ENCODE measurements around the gene RNF40.
A peak's percentile ranks its signal among the peaks of the same experiment; 100 is the strongest.

RNF40 gene

GRCh38 chr16:30740364-30741251 lies 21.5 kb upstream of the RNF40 start:
- no peak for DNase-seq (ENCODE audit: low spot score)

- no peak for DNase-seq (ENCODE audit: low spot score)
Measured at GRCh38 chr16:30741461-30741914, 20.6 kb upstream of the RNF40 start.

- no peak for DNase-seq (ENCODE audit: low spot score)
Measured at GRCh38 chr16:30743716-30744115, 18.4 kb upstream of the RNF40 start.

- DNase-seq (ENCODE audit: low spot score), result no peak
Measured at GRCh38 chr16:30744183-30744582, 17.9 kb upstream of the RNF40 start.

- no peak for DNase-seq (ENCODE audit: low spot score)
Measured at GRCh38 chr16:30745082-30745481, 17.0 kb upstream of the RNF40 start.

GRCh38 chr16:30746638-30747175 lies 15.4 kb upstream of the RNF40 start:
- DNase-seq (ENCODE audit: low spot score), result no peak

- no peak for DNase-seq (ENCODE audit: low spot score)
Measured at GRCh38 chr16:30747331-30747730, 14.8 kb upstream of the RNF40 start.

- DNase-seq (ENCODE audit: low spot score), result peak; percentile 99
Measured at GRCh38 chr16:30747799-30748633, 14.1 kb upstream of the RNF40 start, which contains the start of gene PHKG2. PHKG2 (plus strand) TSS chr16:30748425; CDS start chr16:30748821, 396 bp downstream.

- no peak for DNase-seq (ENCODE audit: low spot score)
Measured at GRCh38 chr16:30748634-30749445, 13.3 kb upstream of the RNF40 start.

GRCh38 chr16:30750201-30750600 lies 11.9 kb upstream of the RNF40 start:
- no peak for DNase-seq (ENCODE audit: low spot score)

GRCh38 chr16:30750876-30751465 lies 11.2 kb upstream of the RNF40 start:
- no peak for DNase-seq (ENCODE audit: low spot score)

- DNase-seq (ENCODE audit: low spot score), result no peak
Measured at GRCh38 chr16:30753596-30753995, 8.5 kb upstream of the RNF40 start.

- no peak for DNase-seq (ENCODE audit: low spot score)
Measured at GRCh38 chr16:30755955-30756780, 6.0 kb upstream of the RNF40 start.

GRCh38 chr16:30756781-30757100 lies 5.4 kb upstream of the RNF40 start:
- DNase-seq (ENCODE audit: low spot score), result no peak

GRCh38 chr16:30757316-30757715 lies 4.8 kb upstream of the RNF40 start:
- DNase-seq (ENCODE audit: low spot score), result no peak

GRCh38 chr16:30758988-30759491 lies 3.1 kb upstream of the RNF40 start:
- peak; percentile 39 for DNase-seq (ENCODE audit: low spot score)

GRCh38 chr16:30760001-30760559 lies 2.0 kb upstream of the RNF40 start:
- DNase-seq (ENCODE audit: low spot score), result no peak

- no peak for DNase-seq (ENCODE audit: low spot score)
Measured at GRCh38 chr16:30760577-30761426, 1.3 kb upstream of the RNF40 start.

- no peak for DNase-seq (ENCODE audit: low spot score)
Measured at GRCh38 chr16:30761427-30761927, 645 bp upstream of the RNF40 start.
